GM19397 (cell line): ENCODE measurements around the gene RASD1.

Experiments used
- ATAC-seq: cut with Tn5 transposase; IDR thresholded peaks from one replicate; pipeline ENCODE4 v1.9.1; 2021; ENCODE audit warnings: mild to moderate bottlenecking, moderate library complexity; ENCODE audit not compliant: unreplicated experiment

The RASD1 gene

GRCh38 chr17:17527534-17527933 lies 31.3 kb upstream of the RASD1 start:
- no peak for ATAC-seq

DNA sequence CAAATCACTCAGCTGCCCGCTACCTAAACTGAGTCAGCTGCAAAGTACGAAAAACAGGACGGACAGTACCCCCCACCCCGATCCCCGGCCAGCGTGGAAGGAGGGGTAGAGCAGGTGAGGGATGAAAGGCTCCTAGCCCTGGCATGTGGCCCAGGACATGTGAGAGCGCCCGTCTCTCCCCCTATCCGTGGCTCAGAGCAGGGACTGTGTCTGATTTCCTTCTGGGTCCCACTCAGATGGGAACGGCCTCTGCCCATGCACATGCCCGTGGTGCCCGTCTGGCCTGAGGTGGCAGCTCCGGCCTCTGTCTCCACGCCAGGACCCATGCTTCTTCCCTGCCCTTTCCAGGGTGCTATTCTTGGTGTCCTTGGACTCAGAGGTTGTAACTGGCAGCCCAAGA lies 30.2 kb upstream of the RASD1 start:
- no peak for ATAC-seq

GRCh38 chr17:17525956-17526355 lies 29.8 kb upstream of the RASD1 start:
- ATAC-seq: no peak

- ATAC-seq: no peak
These were observed 29.1 kb upstream of the RASD1 start for GRCh38 chr17:17525311-17525710.

- no peak for ATAC-seq
These were observed 27.7 kb upstream of the RASD1 start for GRCh38 chr17:17523731-17524490.

DNA sequence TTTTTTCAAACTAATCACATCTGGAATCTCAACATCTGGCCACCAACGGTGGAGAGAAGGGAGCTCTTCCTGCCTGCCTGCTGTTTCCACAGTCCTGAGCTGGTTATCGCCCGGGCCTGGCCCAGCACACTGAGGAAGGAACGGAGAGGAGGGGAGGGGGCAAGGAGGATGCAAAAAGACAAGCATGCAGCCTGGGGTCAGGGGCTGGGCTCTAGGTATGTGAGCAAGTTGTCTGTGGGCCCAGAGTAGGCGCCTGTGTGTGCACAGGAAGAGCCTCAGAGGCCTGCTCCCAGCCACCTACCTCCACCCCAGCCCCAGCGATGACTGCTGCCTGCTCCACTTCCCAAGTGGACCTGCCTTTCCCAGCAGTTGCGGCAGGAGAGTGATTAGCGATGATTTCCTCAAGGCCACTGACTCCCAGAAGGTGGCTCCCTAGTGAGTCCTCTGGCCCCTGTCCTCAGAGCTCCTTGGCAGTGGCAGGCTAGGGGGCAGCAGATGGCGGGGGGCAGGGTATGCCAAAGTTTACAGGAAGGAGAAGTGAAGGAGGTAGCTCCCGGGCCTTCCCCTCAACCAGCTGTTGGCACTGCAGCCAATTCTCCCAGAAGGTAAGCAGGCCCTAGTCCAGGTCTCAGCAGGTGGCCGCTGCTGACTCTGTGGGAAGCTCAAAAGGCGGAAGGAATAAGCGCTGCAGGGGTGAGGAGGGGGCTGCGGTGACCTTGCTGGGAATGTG lies 27.0 kb upstream of the RASD1 start:
- no peak for ATAC-seq

- ATAC-seq: no peak
These were observed 24.5 kb upstream of the RASD1 start for GRCh38 chr17:17520599-17521232.

DNA sequence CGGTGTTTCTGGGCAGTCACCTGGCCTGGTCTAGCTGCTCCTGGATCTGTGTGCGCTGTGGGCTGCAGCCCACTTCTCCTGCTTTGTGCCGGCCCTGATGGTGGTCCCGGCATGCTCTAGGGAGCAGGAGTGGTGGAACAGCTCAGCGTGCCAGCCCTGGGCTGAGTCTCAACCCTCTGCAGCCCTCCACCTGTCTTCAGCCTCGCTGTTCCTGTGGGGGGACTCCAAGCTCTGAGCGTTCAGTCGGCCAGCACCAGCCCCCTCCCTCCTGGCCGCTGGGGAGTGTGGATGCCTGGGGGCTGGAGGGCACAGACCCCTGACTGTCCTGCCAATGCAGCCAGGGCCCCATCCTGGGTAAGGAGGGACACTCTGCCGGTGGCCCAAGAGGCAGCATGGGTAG lies 23.7 kb upstream of the RASD1 start:
- no peak for ATAC-seq

DNA sequence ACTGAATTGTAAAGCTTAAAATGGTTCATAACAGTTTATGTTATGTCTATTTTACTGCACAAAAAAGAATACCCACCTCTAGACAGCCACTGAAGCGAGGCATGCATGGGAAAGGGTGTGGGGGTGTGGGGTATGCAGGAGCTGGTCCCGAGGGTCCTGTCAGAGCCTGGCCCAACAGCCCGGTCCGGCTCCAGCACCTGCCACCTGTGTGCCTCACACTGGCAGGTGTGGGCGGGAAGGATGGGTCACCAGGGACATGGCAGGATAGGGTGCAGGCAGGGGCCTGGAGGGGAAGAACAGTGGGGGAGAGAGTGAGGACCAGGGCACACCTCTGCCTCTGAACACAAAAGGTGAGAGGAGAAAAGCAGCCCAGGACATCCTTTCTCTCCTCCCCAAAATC lies 22.8 kb upstream of the RASD1 start:
- ATAC-seq: no peak

- ATAC-seq: no peak
These were observed 21.8 kb upstream of the RASD1 start for GRCh38 chr17:17518014-17518413.

GRCh38 chr17:17516941-17517720 lies 20.9 kb upstream of the RASD1 start:
- no peak for ATAC-seq

DNA sequence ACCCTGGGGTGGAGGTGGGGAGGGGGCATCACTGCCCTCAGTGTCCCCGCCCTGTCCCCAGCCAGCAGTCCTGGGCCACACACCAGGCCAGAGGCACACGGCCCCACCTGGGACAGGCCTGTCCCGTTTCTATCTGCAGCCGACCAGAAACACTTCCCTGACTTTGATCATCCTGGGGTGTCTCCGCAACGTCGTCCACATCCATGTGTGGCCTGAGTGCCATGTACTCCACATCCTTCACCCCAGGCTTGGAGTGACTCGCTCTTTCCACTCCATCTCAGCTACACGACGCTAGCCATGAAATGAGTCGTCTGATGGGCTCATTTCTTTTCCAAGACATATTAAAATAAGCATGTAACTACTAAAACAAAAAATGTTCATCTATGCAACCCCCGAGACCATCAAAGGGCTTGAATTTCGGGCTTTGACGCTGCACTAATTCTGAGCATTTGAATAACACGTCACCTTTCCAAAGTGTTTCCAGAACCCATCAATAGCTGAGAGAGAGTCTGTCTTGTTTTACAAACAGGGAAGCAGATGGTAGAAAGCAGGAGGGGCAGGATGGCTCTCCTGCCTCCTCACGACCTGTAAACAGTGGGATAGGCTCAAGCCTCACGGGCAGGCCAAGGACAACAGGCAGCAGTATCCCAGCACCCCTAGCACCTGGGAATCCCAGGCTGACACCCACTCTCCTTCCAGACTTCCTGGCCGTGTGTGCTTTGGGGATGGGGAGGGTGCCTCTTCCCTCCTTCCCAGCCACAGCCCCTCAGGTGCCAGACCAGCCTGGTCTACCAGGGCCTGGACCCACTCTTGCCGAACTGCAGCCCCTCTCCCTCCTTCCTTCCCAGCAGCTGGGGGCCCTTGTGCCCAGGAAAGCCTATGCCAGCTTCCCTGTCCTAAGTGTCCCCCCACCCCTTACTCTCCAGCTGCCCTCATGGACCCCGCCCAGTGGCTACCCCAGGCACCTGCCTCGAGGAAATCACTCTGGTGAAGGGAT lies 20.0 kb upstream of the RASD1 start:
- no peak for ATAC-seq

- ATAC-seq: no peak
These were observed 19.1 kb upstream of the RASD1 start for GRCh38 chr17:17514993-17515933.

GRCh38 chr17:17514361-17514992 lies 18.3 kb upstream of the RASD1 start:
- ATAC-seq: no peak

GRCh38 chr17:17513626-17514025 lies 17.4 kb upstream of the RASD1 start:
- ATAC-seq: no peak

DNA sequence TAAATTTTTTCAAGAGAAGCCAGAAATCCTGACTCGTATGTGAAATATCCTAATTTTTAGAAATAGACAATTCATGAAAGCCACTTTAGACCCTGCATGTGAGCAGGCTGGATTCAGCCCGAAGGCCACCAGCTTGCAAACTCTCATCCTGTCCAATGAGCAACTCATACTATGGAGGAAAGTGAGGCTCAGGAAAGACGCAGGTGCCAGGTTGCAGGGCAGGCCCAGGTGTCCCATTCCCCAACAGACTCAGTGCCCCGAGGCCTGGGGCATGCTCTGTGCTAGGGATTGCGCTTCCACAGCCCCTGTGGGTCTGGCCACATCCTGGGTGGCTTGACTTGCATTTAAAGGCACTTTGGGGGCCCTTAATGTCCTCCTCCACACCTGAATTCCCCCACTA lies 16.7 kb upstream of the RASD1 start:
- ATAC-seq: no peak

GRCh38 chr17:17511881-17512858 lies 16.0 kb upstream of the RASD1 start:
- no peak for ATAC-seq
